ENCODE data around the gene CHN1. TPM values are rescaled to one million over a fixed set of nuclear protein-coding genes. Genes with fewer than 3 reads are reported as not detected.

Gene CHN1
- total RNA-seq, 4 donors from 2014 or later, result 3.4 to 60.2 (median 7.1) TPM

GRCh38 chr2:174775571-174775980 is 229.6 kb downstream of the CHN1 start:
- Histone ChIP-seq H3K27me3 (no peaks in the 10 kb centered on the region), H3K36me3 (no peaks in the 10 kb centered on the region), H3K9me3 (no peaks in the 10 kb centered on the region), H3K4me3 (no peak overlapping the region), H3K27ac (no peak overlapping the region), H3K4me1 (peaks cover 0 to 12% (median 0%) of the 10 kb centered on the region in 4 donors)
- TF ChIP-seq CTCF (IDR thresholded peaks at IDR 0.05) (no peak), POLR2A (IDR thresholded peaks at IDR 0.05) (no peak)
- peak in 2 of 3 donors; percentile 48 to 73 for DNase-seq

- no peak for TF ChIP-seq CTCF (IDR thresholded peaks at IDR 0.05)
- no peaks in the 10 kb centered on the region for H3K27me3 ChIP-seq
- H3K4me1 ChIP-seq, result peaks cover 0 to 12% (median 0%) of the 10 kb centered on the region in 4 donors
- no peak overlapping the region for H3K4me3 ChIP-seq
- no peak for DNase-seq
- no peak overlapping the region for H3K27ac ChIP-seq
- H3K36me3 ChIP-seq, result no peaks in the 10 kb centered on the region
- no peaks in the 10 kb centered on the region for H3K9me3 ChIP-seq
These were observed 230.3 kb downstream of the CHN1 start for GRCh38 chr2:174774886-174775285.

GRCh38 chr2:174773215-174773614 is 232.0 kb downstream of the CHN1 start:
- no peak overlapping the region for H3K4me3 ChIP-seq
- peaks cover 0 to under 1% (median 0%) of the 10 kb centered on the region in 4 donors for H3K4me1 ChIP-seq
- no peak for DNase-seq
- H3K9me3 ChIP-seq, result no peaks in the 10 kb centered on the region
- TF ChIP-seq CTCF (IDR thresholded peaks at IDR 0.05) (no peak), POLR2A (IDR thresholded peaks at IDR 0.05) (no peak)
- no peak overlapping the region for H3K27ac ChIP-seq
- no peaks in the 10 kb centered on the region for H3K27me3 ChIP-seq
- no peaks in the 10 kb centered on the region for H3K36me3 ChIP-seq

- TF ChIP-seq POLR2A (IDR thresholded peaks at IDR 0.05), result no peak
- no peak for TF ChIP-seq CTCF (IDR thresholded peaks at IDR 0.05)
- H3K36me3 ChIP-seq, result no peaks in the 10 kb centered on the region
These were observed 232.7 kb downstream of the CHN1 start for GRCh38 chr2:174772472-174772801.

GRCh38 chr2:174771631-174772471 is 233.3 kb downstream of the CHN1 start:
- DNase-seq, result peak; percentile 55 to 85 (median 72)
- Histone ChIP-seq H3K27ac (no peak overlapping the region), H3K4me3 (no peak overlapping the region), H3K9me3 (no peaks in the 10 kb centered on the region), H3K27me3 (no peaks in the 10 kb centered on the region), H3K36me3 (no peaks in the 10 kb centered on the region), H3K4me1 (no peaks in the 10 kb centered on the region)
- TF ChIP-seq POLR2A (IDR thresholded peaks at IDR 0.05) (no peak), CTCF (IDR thresholded peaks at IDR 0.05) (peak; percentile 23 to 71 (median 64))

More at GRCh38 chr2:174772472-174772801, 232.7 kb downstream of the CHN1 start:
- no peak for DNase-seq
- Histone ChIP-seq H3K4me3 (no peak overlapping the region), H3K4me1 (no peaks in the 10 kb centered on the region), H3K27me3 (no peaks in the 10 kb centered on the region), H3K9me3 (no peaks in the 10 kb centered on the region), H3K27ac (no peak overlapping the region)
